HCT116 (cell line): ENCODE results near the gene CST11. TPM values are rescaled to one million over a fixed set of nuclear protein-coding genes. Genes with fewer than 3 reads are reported as not detected.

Experiments used
- ATAC-seq: fragments of 200-7000 bp; cut with Tn5 transposase; 2 replicates; pipeline ENCODE4 v1.9.1; 2020; ENCODE audit warnings: mild to moderate bottlenecking, moderate library complexity
- BruUV-seq: library from RNA; stranded (reverse); fragments of 400-500 nt; replicated peaks from 2 replicates; lab custom pipeline; 2021; lab: Mats Ljungman, UMichigan
- CTCF ChIA-PET: fragments of 300-600 bp; sonication (Branson Sonifier 250); formaldehyde crosslinking; loops from one replicate; lab custom pipeline; 2021; ENCODE audit warnings: antibody characterized with exemption; lab: Charles Lee
- POLR2A ChIA-PET: fragments of 300-600, 350-600 bp; sonication (Branson Sonifier 250); formaldehyde crosslinking; loops from one replicate; lab custom pipeline; 2021; ENCODE audit warnings: antibody characterized with exemption; lab: Charles Lee
- RAD21 ChIA-PET, 2 experiments: fragments of 300-600 bp; sonication (Branson Sonifier 250); formaldehyde crosslinking; loops; one replicate each; lab custom pipeline; 2023; ENCODE audit warnings: low total read pairs in 2 of 2; ENCODE audit not compliant: uncharacterized antibody in 2 of 2, unreplicated experiment in 2 of 2, low non-redundant PET in 1 of 2; lab: Charles Lee
- DNase-seq: peaks from one replicate; pipeline ENCODE4 v3.0.0-alpha.2; 2010; ENCODE audit warnings: low read depth, low spot score
- H2AFZ ChIP-seq: fragments of 200-600 bp; shearing (Covaris generic), sonication (generic); 2 replicates; pipeline ENCODE4 v1.6.1; 2017; ENCODE audit warnings: low read depth, mixed run types, mixed read lengths, antibody characterized with exemption, low read length; ENCODE audit not compliant: poor library complexity, severe bottlenecking
- H3K27ac ChIP-seq: 2 replicates; pipeline ENCODE4 v1.5.1; 2012; ENCODE audit warnings: low read depth, low read length
- H3K27me3 ChIP-seq: fragments of 200-600 bp; sonication (generic); 2 replicates; pipeline ENCODE4 v1.6.1; 2016; ENCODE audit warnings: mixed run types, low read length, mixed read lengths; ENCODE audit not compliant: insufficient read depth
- H3K36me3 ChIP-seq, 2 experiments: fragments of 200-500 bp in 1 of 2; fragments of 200-600 bp in 1 of 2; sonication (Bioruptor generic) in 1 of 2; sonication (generic) in 1 of 2; 2 replicates each; pipeline versions ENCODE4 v1.5.1 to v1.6.1; 2014 to 2016; ENCODE audit warnings: low read length in 2 of 2, inconsistent platforms in 1 of 2, mixed read lengths in 1 of 2, mixed run types in 1 of 2; ENCODE audit not compliant: insufficient read depth in 2 of 2, control insufficient read depth in 1 of 2
- H3K4me1 ChIP-seq, 2 experiments: fragments of 200-600 bp in 1 of 2; sonication (generic) in 1 of 2; 2 replicates each; pipeline versions ENCODE4 v1.5.1 to v1.6.1; 2012 to 2017; ENCODE audit warnings: low read length in 2 of 2, inconsistent platforms in 1 of 2, mild to moderate bottlenecking in 1 of 2, mixed read lengths in 1 of 2, mixed run types in 1 of 2, moderate library complexity in 1 of 2; ENCODE audit not compliant: insufficient read depth in 2 of 2, control insufficient read depth in 1 of 2
- H3K4me2 ChIP-seq: fragments of 200-600 bp; sonication (generic); 2 replicates; pipeline ENCODE4 v1.6.1; 2017; ENCODE audit warnings: mixed run types, low read length, mixed read lengths
- H3K4me3 ChIP-seq, 2 experiments: fragments of 200-600 bp in 1 of 2; sonication (generic) in 1 of 2; replicated peaks in 1 of 2; 2 replicates each; pipeline ENCODE4 v1.5.1; 2011 to 2016; ENCODE audit warnings: low read length in 2 of 2, control low read depth in 1 of 2, low read depth in 1 of 2, mild to moderate bottlenecking in 1 of 2, mixed read lengths in 1 of 2, mixed run types in 1 of 2
- H3K79me2 ChIP-seq: fragments of 200-600 bp; sonication (generic); 2 replicates; pipeline ENCODE4 v1.6.1; 2017; ENCODE audit warnings: mild to moderate bottlenecking, mixed run types, low read length, moderate library complexity, mixed read lengths; ENCODE audit not compliant: insufficient read depth
- H3K9ac ChIP-seq: fragments of 200-600 bp; sonication (generic); 2 replicates; pipeline ENCODE4 v1.6.1; 2016; ENCODE audit warnings: low read length, mixed read lengths
- H3K9me2 ChIP-seq: fragments of 200-600 bp; sonication (generic), shearing (Covaris generic); 2 replicates; pipeline ENCODE4 v1.6.1; 2017; ENCODE audit warnings: mixed run types, mild to moderate bottlenecking, moderate library complexity; ENCODE audit not compliant: insufficient read depth
- H3K9me3 ChIP-seq, 2 experiments: fragments of 200-500 bp in 1 of 2; fragments of 200-600 bp in 1 of 2; sonication (Bioruptor generic) in 1 of 2; sonication (generic) in 1 of 2; 2 replicates each; pipeline ENCODE4 v1.6.1; 2014 to 2017; ENCODE audit warnings: low read length in 2 of 2, mixed read lengths in 2 of 2, inconsistent platforms in 1 of 2, low read depth in 1 of 2, mild to moderate bottlenecking in 1 of 2, mixed run types in 1 of 2, moderate library complexity in 1 of 2; ENCODE audit not compliant: control insufficient read depth in 1 of 2, insufficient read depth in 1 of 2
- H4K20me1 ChIP-seq: fragments of 200-600 bp; sonication (generic), shearing (Covaris generic); 2 replicates; pipeline ENCODE4 v1.6.1; 2017; ENCODE audit warnings: mixed run types, mild to moderate bottlenecking, moderate library complexity; ENCODE audit not compliant: insufficient read depth
- ATF3 ChIP-seq: IDR thresholded peaks from 2 replicates; pipeline ENCODE4 v1.6.1; 2012
- EGR1 ChIP-seq: IDR thresholded peaks from 2 replicates; pipeline ENCODE4 v1.6.1; 2012; ENCODE audit warnings: low read depth
- EZH2 ChIP-seq: fragments of 200-600 bp; sonication (generic); IDR thresholded peaks from 2 replicates; pipeline ENCODE4 v1.6.1; 2017; ENCODE audit warnings: antibody characterized with exemption, mixed run types
- FOSL1 ChIP-seq: IDR thresholded peaks from 2 replicates; pipeline ENCODE4 v1.6.1; 2012; ENCODE audit warnings: low read depth
- MAX ChIP-seq: IDR thresholded peaks from 2 replicates; pipeline ENCODE4 v1.6.1; 2012
- POLR2A ChIP-seq: IDR thresholded peaks from 2 replicates; pipeline ENCODE4 v1.7.0; 2011; ENCODE audit warnings: borderline replicate concordance; ENCODE audit not compliant: insufficient read depth, insufficient read length; ENCODE audit errors: extremely low read depth
- POLR2AphosphoS5 ChIP-seq: IDR thresholded peaks from 2 replicates; pipeline ENCODE4 v1.6.1; 2011; ENCODE audit warnings: mild to moderate bottlenecking, low read depth, low read length, moderate library complexity
- RAD21 ChIP-seq: IDR thresholded peaks from 2 replicates; pipeline ENCODE4 v1.6.1; 2012; ENCODE audit warnings: low read depth, mild to moderate bottlenecking
- SIN3A ChIP-seq: IDR thresholded peaks from 2 replicates; pipeline ENCODE4 v1.6.1; 2012; ENCODE audit warnings: low read depth
- ZBTB33 ChIP-seq: IDR thresholded peaks from 2 replicates; pipeline ENCODE4 v1.6.1; 2011; ENCODE audit warnings: mild to moderate bottlenecking, low read length, moderate library complexity; ENCODE audit not compliant: insufficient replicate concordance; ENCODE audit errors: extremely low read depth
- intact Hi-C: fragments of 100-400 bp; cut with micrococcal nuclease; formaldehyde crosslinking; loops from 2 replicates; pipeline ENCODE4 v1.10.0; 2022
- total RNA-seq: library from RNA; stranded (reverse); gene quantifications from one replicate; pipeline ENCODE4 v1.2.1, GENCODE V29; 2021; ENCODE audit not compliant: unreplicated experiment

Gene CST11
- total RNA-seq, 1 experiment from 2014 or later, result not detected

GRCh38 chr20:23433628-23434027 is 19.0 kb downstream of the CST11 start (continued):
- no peak for TF ChIP-seq ATF3
- no peak for TF ChIP-seq EGR1
- no peak for TF ChIP-seq FOSL1
- TF ChIP-seq SIN3A, result no peak
- TF ChIP-seq ZBTB33, result no peak
- TF ChIP-seq EZH2, result no peak
- no peak for TF ChIP-seq RAD21

GRCh38 chr20:23425129-23425528 is 27.5 kb downstream of the CST11 start:
- no peaks in the 10 kb centered on the region for H4K20me1 ChIP-seq
- H3K9me2 ChIP-seq, result no peaks in the 10 kb centered on the region
- H3K4me1 ChIP-seq, result peaks cover 2 to 6% of the 10 kb centered on the region in 2 experiments; a peak in 3 of 4 replicates
- POLR2A ChIA-PET, result no interaction called here
- ATAC-seq (no peak), DNase-seq (no peak)
- H3K4me2 ChIP-seq, result no peak overlapping the region
- intact Hi-C loops, result no loop called here
- no TSS peak for BruUV-seq
- no peak overlapping the region for H3K9ac ChIP-seq
- H3K36me3 ChIP-seq, result no peaks in the 10 kb centered on the region
- RAD21 ChIA-PET, result no interaction called here
- H3K79me2 ChIP-seq, result peaks cover 10% of the 10 kb centered on the region
- H2AFZ ChIP-seq, result no peak overlapping the region
- H3K27me3 ChIP-seq, result no peaks in the 10 kb centered on the region
- H3K27ac ChIP-seq, result no peak overlapping the region
- H3K9me3 ChIP-seq, result no peaks in the 10 kb centered on the region
- H3K4me3 ChIP-seq, result no peak overlapping the region
- TF ChIP-seq POLR2AphosphoS5, result no peak
- TF ChIP-seq POLR2A, result no peak
- TF ChIP-seq MAX, result no peak
- CTCF ChIA-PET, result no interaction called here
